Measurements from ENCODE around the gene ADAM22. TPM values are rescaled to one million over a fixed set of nuclear protein-coding genes. Genes with fewer than 3 reads are reported as not detected.

ADAM22 gene
- polyA plus RNA-seq, 1 donor from 2014 or later: 46.3 TPM

DNA sequence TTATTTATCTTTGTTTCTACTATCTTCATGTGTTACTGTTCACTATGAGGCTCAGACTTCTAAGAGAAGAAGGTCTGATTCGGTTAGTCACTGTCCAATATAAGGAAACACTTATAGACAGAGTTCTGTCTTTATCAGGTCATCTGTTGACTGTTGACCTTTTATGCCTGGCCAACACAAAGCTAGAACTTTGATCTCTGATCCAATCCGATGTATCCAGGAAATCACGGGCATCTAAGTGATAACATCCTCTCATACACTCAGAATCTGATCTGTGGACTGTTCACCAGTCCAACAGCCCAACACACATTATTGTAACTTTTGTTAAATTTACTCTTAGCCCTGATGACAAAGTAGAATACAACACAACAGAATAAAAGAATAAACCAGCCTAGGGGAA, 171.2 kb downstream of the ADAM22 start:
- Histone ChIP-seq H3K4me2 (ENCODE audit: low read length) (no peak overlapping the region), H3K27ac (ENCODE audit: low read length) (no peak overlapping the region), H3K4me3 (ENCODE audit: low read length) (no peak overlapping the region), H3K9ac (ENCODE audit: low read length) (no peak overlapping the region), H3K9me3 (ENCODE audit: low read length) (no peaks in the 10 kb centered on the region), H4K20me1 (ENCODE audit: insufficient read depth) (no peaks in the 10 kb centered on the region), H3K79me2 (replicated peaks; ENCODE audit: insufficient read depth, low read length) (no peaks in the 10 kb centered on the region), H3K27me3 (ENCODE audit: insufficient read depth, low read depth, low read length) (no peaks in the 10 kb centered on the region), H3K9me2 (ENCODE audit: insufficient read depth, low read length) (no peaks in the 10 kb centered on the region), H3F3A (ENCODE audit: insufficient read depth, low read length, poor library complexity, severe bottlenecking) (no peaks in the 10 kb centered on the region), H2AFZ (ENCODE audit: low read depth, low read length) (no peak overlapping the region), H3K36me3 (ENCODE audit: insufficient read depth, low read length) (no peaks in the 10 kb centered on the region)
- TF ChIP-seq RAD21 (conservative IDR thresholded peaks at IDR 0.05) (no peak), TAF1 (IDR thresholded peaks at IDR 0.05; ENCODE audit: low read depth) (no peak), MXI1 (conservative IDR thresholded peaks at IDR 0.05; ENCODE audit: poor library complexity, severe bottlenecking) (no peak), EZH2 (IDR thresholded peaks at IDR 0.05; ENCODE audit: borderline replicate concordance, insufficient read depth, low read length, poor library complexity, severe bottlenecking) (no peak), CTCF (IDR thresholded peaks at IDR 0.05; ENCODE audit: poor library complexity, severe bottlenecking) (no peak), POLR2AphosphoS5 (IDR thresholded peaks at IDR 0.05) (no peak), EP300 (conservative IDR thresholded peaks at IDR 0.05; ENCODE audit: poor library complexity, severe bottlenecking) (no peak), REST (IDR thresholded peaks at IDR 0.05; ENCODE audit: borderline replicate concordance) (no peak), SMC3 (conservative IDR thresholded peaks at IDR 0.05; ENCODE audit: poor library complexity) (no peak)

GRCh38 chr7:88106434-88106833, 172.4 kb downstream of the ADAM22 start:
- Histone ChIP-seq H3K79me2 (replicated peaks; ENCODE audit: insufficient read depth, low read length) (no peaks in the 10 kb centered on the region), H3K27me3 (ENCODE audit: insufficient read depth, low read depth, low read length) (no peaks in the 10 kb centered on the region), H3F3A (ENCODE audit: insufficient read depth, low read length, poor library complexity, severe bottlenecking) (no peaks in the 10 kb centered on the region), H2AFZ (ENCODE audit: low read depth, low read length) (no peak overlapping the region), H3K9me2 (ENCODE audit: insufficient read depth, low read length) (no peaks in the 10 kb centered on the region), H3K27ac (ENCODE audit: low read length) (no peak overlapping the region), H4K20me1 (ENCODE audit: insufficient read depth) (no peaks in the 10 kb centered on the region), H3K9ac (ENCODE audit: low read length) (no peak overlapping the region), H3K36me3 (ENCODE audit: insufficient read depth, low read length) (no peaks in the 10 kb centered on the region), H3K9me3 (ENCODE audit: low read length) (no peaks in the 10 kb centered on the region), H3K4me3 (ENCODE audit: low read length) (no peak overlapping the region), H3K4me2 (ENCODE audit: low read length) (no peak overlapping the region)
- TF ChIP-seq EZH2 (IDR thresholded peaks at IDR 0.05; ENCODE audit: borderline replicate concordance, insufficient read depth, low read length, poor library complexity, severe bottlenecking) (no peak), MXI1 (conservative IDR thresholded peaks at IDR 0.05; ENCODE audit: poor library complexity, severe bottlenecking) (no peak), SMC3 (conservative IDR thresholded peaks at IDR 0.05; ENCODE audit: poor library complexity) (no peak), REST (IDR thresholded peaks at IDR 0.05; ENCODE audit: borderline replicate concordance) (no peak), TAF1 (IDR thresholded peaks at IDR 0.05; ENCODE audit: low read depth) (no peak), RAD21 (conservative IDR thresholded peaks at IDR 0.05) (no peak), CTCF (IDR thresholded peaks at IDR 0.05; ENCODE audit: poor library complexity, severe bottlenecking) (no peak), EP300 (conservative IDR thresholded peaks at IDR 0.05; ENCODE audit: poor library complexity, severe bottlenecking) (no peak), POLR2AphosphoS5 (IDR thresholded peaks at IDR 0.05) (no peak)
